Measurements from ENCODE around the gene HACD2. TPM values are rescaled to one million over a fixed set of nuclear protein-coding genes. Genes with fewer than 3 reads are reported as not detected.

The HACD2 gene
- polyA plus RNA-seq, 1 donor (not counting 4 experiments of a cell fraction or from before 2014, with no cell fraction given): 124 TPM

DNA sequence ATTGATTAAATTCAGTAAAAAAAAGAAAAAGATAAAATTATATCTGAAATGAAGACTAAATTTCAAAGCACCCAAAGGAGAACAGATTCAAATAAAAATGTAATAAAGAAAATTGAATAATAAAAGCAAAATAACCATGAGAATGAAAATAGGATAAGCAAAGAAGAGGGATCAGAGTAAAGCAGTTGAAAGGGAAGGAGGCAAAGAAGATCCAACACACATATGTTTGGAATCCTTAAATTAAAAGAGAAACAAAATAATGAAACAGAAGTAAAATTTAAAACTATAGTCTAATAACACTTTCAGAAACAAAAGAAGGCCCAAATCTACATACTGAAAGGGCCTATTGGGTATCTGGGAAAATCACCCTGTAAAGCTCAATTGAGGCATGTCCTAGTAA, 32.1 kb downstream of the HACD2 start:
- peaks cover 21 to 27% of the 10 kb centered on the region in 2 experiments for H3K36me3 ChIP-seq (ENCODE audit: control insufficient read depth in 2 of 2, extremely low read depth in 1 of 2, insufficient read depth in 2 of 2, low read length in 2 of 2)
- no peak overlapping the region for H3K4me3 ChIP-seq (ENCODE audit: control insufficient read depth in 2 of 3, extremely low read depth in 1 of 3, insufficient read depth in 2 of 3, low read depth in 1 of 3, low read length in 3 of 3)
- DNase-seq (ENCODE audit: low read depth, low spot score): no peak
- H3K4me1 ChIP-seq (ENCODE audit: control insufficient read depth, extremely low read depth, insufficient read depth, low read length): no peaks in the 10 kb centered on the region
- H3K79me2 ChIP-seq (ENCODE audit: control insufficient read depth, insufficient read depth, low read length): peaks cover 78% of the 10 kb centered on the region
- no peak overlapping the region for H3K9ac ChIP-seq (ENCODE audit: control insufficient read depth, extremely low read depth, insufficient read depth, low read length)
- dilution Hi-C loops (cut with MboI; ENCODE audit: extremely low pct_ligation_motif_present, low sequenced_read_pairs): no loop called here
- no peak overlapping the region for H2AFZ ChIP-seq (ENCODE audit: control insufficient read depth, low read length)
- H3K27ac ChIP-seq (ENCODE audit: control insufficient read depth, insufficient read depth, low read length): no peak overlapping the region
- TF ChIP-seq, protein P1, sequence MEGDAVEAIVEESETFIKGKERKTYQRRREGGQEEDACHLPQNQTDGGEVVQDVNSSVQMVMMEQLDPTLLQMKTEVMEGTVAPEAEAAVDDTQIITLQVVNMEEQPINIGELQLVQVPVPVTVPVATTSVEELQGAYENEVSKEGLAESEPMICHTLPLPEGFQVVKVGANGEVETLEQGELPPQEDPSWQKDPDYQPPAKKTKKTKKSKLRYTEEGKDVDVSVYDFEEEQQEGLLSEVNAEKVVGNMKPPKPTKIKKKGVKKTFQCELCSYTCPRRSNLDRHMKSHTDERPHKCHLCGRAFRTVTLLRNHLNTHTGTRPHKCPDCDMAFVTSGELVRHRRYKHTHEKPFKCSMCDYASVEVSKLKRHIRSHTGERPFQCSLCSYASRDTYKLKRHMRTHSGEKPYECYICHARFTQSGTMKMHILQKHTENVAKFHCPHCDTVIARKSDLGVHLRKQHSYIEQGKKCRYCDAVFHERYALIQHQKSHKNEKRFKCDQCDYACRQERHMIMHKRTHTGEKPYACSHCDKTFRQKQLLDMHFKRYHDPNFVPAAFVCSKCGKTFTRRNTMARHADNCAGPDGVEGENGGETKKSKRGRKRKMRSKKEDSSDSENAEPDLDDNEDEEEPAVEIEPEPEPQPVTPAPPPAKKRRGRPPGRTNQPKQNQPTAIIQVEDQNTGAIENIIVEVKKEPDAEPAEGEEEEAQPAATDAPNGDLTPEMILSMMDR (optimal IDR thresholded peaks at IDR 0.05 in 1 of 3, IDR thresholded peaks at IDR 0.05 in 1 of 3, conservative IDR thresholded peaks at IDR 0.05 in 1 of 3; ENCODE audit: extremely low read depth in 1 of 3, insufficient read depth in 2 of 3, low read length in 3 of 3): no peak
- no peak for TF ChIP-seq EZH2 (IDR thresholded peaks at IDR 0.05; ENCODE audit: low read length)
- H3K4me2 ChIP-seq (ENCODE audit: control insufficient read depth, extremely low read depth, insufficient read depth, low read depth, low read length): no peak overlapping the region
- peaks cover 4% of the 10 kb centered on the region for H4K20me1 ChIP-seq (ENCODE audit: control insufficient read depth, extremely low read depth, insufficient read depth, low read length)
- H3K27me3 ChIP-seq (ENCODE audit: control insufficient read depth, extremely low read depth, insufficient read depth, low read length): no peaks in the 10 kb centered on the region
- no peaks in the 10 kb centered on the region for H3K9me1 ChIP-seq (ENCODE audit: control insufficient read depth, extremely low read depth, insufficient read depth, low read length)
- FAIRE-seq: no peak
- peaks cover 2% of the 10 kb centered on the region for H3K9me3 ChIP-seq (ENCODE audit: control insufficient read depth, low read depth, low read length)

DNA sequence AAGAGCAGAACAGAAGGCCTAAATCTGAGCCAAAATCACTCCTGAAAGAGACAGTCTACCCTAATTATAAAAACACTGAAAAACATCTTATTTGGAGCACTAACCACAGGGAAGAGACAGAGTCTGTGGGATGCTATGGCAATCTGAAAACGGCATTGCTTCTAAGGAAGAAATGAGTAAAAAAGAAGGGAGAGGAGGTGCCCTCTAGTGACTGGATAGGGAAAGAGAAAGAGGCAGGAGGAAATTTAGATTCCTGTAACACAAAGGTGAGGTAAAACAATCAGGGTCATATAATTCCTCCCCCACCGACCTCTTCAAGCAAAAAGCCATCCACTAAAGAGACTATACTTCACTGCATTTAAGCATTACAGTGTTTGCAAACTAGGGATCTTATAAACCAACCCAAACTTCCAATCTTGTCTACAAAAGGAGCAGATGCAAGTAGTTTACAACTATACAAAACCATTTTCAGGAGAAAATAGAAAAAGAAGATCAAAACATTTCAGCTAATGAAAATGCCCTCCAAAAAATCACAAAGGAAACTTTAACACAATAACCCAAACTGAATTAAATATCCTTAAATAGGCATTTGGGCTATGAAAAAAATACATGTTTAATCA, 32.6 kb downstream of the HACD2 start:
- Histone ChIP-seq H3K9me3 (ENCODE audit: control insufficient read depth, low read depth, low read length) (peaks cover 2% of the 10 kb centered on the region), H3K9me1 (ENCODE audit: control insufficient read depth, extremely low read depth, insufficient read depth, low read length) (no peaks in the 10 kb centered on the region), H3K27ac (ENCODE audit: control insufficient read depth, insufficient read depth, low read length) (no peak overlapping the region), H3K4me2 (ENCODE audit: control insufficient read depth, extremely low read depth, insufficient read depth, low read depth, low read length) (no peak overlapping the region), H3K36me3 (ENCODE audit: control insufficient read depth in 2 of 2, extremely low read depth in 1 of 2, insufficient read depth in 2 of 2, low read length in 2 of 2) (peaks cover 21 to 30% of the 10 kb centered on the region in 2 experiments), H2AFZ (ENCODE audit: control insufficient read depth, low read length) (no peak overlapping the region), H3K79me2 (ENCODE audit: control insufficient read depth, insufficient read depth, low read length) (peaks cover 79% of the 10 kb centered on the region), H3K9ac (ENCODE audit: control insufficient read depth, extremely low read depth, insufficient read depth, low read length) (no peak overlapping the region), H3K27me3 (ENCODE audit: control insufficient read depth, extremely low read depth, insufficient read depth, low read length) (no peaks in the 10 kb centered on the region), H3K4me1 (ENCODE audit: control insufficient read depth, extremely low read depth, insufficient read depth, low read length) (no peaks in the 10 kb centered on the region), H3K4me3 (ENCODE audit: control insufficient read depth in 2 of 3, extremely low read depth in 1 of 3, insufficient read depth in 2 of 3, low read depth in 1 of 3, low read length in 3 of 3) (no peak overlapping the region), H4K20me1 (ENCODE audit: control insufficient read depth, extremely low read depth, insufficient read depth, low read length) (peaks cover 3% of the 10 kb centered on the region)
- no peak for DNase-seq (ENCODE audit: low read depth, low spot score)
- TF ChIP-seq EZH2 (IDR thresholded peaks at IDR 0.05; ENCODE audit: low read length): no peak
- TF ChIP-seq, protein P1 (optimal IDR thresholded peaks at IDR 0.05 in 1 of 3, IDR thresholded peaks at IDR 0.05 in 1 of 3, conservative IDR thresholded peaks at IDR 0.05 in 1 of 3; ENCODE audit: extremely low read depth in 1 of 3, insufficient read depth in 2 of 3, low read length in 3 of 3): peak in 2 of 3 experiments; percentile 33 to 58
- dilution Hi-C loops (cut with MboI; ENCODE audit: extremely low pct_ligation_motif_present, low sequenced_read_pairs): no loop called here
- peak; percentile 34 for FAIRE-seq

All from keratinocyte (primary cell).